Femur (tissue), 1 donor: ENCODE results near the gene PTGIS.
"Not testable (repeated sequence)": the region's sequence is repeated elsewhere in the genome, so short reads cannot be mapped to it uniquely, and the experiment has no call there.

ENCODE experiments used
- DNase-seq: peaks from one replicate; pipeline ENCODE4 v3.0.0-alpha.2; 2017

Gene PTGIS

DNA sequence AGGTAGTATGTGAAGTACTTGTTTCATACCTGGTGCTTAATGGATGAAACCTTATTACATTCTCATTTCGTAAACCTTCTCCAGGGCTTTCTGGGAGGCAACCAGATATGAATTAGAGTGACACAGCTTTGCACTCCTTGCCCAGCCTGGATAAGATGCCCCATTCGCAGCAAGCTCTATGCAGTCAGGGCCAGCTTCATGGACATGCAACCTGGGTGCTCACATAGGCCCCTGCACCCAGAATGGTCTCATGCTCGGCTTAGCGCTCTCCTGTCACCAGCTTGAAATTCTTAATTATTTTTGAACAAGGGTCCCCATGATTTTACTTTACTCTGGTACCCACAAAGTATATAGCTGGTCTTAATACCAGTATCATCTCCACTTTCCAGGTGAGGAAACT, 11.3 kb upstream of the PTGIS start:
- DNase-seq, result no peak

DNA sequence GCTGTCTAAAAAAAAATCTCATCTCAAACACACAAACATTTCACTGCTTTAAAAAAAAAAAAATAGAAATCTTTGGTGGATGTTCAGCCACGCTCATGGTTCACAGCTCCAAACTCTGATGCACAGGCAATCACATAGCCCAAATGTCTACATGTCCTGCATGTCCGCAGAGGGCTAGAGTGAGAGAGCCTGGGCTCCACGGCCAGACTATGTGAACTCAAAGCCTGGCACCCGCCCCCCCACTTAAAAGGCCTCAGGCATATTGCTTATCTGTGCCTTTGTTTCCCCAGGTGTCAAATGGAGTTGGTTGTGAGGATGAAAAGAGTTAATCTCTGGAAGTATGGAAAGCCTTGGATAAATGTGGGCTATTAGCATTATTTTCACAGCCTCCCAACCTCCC, 10.5 kb upstream of the PTGIS start:
- DNase-seq, result no peak

DNA sequence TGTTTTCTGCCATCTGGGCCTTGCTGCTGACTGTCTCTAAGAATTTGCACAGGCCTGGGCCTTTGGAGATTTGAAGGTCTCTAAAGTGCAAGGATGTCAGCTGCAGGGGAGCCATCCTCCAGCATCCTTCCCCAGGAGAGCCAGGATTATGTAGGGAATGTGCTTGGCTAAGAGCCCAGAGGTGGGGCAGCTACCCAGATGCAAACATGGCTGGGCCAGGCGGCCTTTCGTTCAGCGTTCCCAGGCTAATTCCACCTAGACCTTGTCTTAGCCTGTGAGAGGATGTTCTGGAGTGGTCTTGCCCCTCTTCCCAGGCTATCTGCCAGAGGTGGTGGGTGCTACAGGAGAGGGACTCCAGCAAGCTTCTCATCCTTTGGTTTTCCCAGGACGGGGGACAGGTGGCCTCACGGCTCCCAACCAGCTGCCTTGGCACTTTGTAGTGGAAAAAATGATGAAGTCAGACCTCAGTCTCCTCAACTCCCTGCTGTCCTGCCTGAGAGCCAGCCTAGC, 7.7 kb upstream of the PTGIS start:
- peak; percentile 83 for DNase-seq

DNA sequence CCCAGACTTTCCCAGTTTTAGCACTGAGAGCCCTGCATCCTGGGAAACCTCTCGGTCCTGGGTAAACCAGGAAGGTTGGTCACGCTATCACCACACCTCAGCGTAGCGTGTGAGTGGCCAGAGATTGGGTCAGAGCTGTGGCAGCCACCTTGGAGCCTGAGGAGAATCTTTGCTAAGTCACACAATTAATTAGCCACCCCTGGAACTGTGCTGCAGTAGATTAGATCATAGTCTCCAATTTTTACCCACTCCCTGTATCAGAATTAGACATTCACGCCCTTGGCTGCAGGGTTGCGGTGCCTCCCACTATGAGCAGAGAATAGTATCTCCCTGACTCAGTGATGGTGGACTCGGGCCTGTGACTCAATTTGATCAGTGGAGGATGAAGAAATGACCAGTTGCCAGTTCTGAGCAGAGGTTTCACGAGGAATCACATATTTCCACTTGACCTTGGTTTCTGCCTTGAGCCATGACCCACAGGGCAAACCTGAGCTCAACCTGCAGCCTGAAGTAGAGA, 6.0 kb upstream of the PTGIS start:
- peak; percentile 9 for DNase-seq

DNA sequence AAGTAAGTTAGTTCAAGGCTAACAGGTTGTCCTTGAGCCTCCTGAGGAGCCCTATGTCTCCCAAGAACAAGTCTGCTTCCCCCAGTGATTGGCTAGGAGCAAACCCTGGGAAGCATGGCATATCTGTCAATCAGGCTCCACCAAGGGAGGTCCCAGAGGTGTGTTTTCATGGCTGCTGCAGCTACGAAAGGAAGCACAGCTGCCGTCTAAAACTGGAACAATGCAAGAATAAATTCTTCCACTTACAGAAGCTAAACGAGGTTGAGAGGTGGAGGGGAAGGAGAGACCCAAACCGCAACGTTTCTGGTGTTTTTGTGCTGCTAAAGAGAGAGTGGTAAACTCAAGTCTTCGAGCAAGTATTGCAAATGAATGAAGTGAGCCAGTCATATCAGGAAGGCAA, 4.9 kb upstream of the PTGIS start:
- DNase-seq, result peak; percentile 26

DNA sequence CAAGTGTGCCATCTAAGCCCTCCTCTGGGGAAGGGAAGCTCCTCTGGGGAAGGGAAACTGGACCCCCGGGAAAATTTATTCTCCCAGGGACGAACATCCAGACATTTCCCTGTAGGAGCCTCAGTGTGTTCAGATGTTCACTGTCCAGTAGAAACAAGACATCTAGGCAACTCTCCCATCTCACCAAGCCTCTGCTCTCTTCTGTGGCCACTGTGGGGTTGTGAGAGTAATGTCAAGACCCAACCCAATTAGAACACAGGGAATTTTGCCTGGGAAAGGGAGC, 3.6 kb upstream of the PTGIS start:
- peak; percentile 6 for DNase-seq

DNA sequence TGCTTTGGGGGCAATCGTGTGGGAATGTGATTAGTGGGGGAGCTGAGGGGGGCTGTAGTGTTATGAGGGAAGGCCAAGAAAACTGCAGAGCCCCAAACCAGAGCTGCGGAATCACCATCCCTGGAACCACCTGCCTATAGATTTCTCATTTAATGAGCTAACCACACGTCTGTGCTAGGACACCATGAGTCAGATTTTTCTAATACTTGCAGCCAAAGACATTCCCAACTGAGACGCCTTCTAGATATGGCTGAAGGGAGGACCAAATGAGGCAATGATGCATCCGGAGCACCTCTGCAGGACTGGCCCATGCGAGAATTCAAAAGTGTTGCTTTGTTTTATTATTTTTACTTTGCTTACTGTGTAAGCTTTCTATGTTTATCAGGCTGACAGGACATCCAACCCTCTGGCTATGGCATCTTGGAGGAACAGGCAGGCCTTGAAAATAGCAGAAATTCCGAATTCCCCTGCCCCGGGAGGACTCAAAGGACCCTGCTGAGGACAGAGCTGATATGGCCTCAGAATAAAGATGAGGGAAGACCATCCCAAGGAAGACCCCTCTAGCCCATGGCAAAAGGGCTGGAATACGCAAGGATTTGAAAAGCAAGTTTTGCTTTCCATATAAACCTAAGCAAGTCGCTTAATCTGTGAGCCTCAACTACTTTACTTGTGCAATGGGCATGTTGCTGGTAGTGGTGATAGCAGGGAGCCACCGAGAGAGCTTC, 3.1 kb upstream of the PTGIS start:
- peak; percentile 19 for DNase-seq

DNA sequence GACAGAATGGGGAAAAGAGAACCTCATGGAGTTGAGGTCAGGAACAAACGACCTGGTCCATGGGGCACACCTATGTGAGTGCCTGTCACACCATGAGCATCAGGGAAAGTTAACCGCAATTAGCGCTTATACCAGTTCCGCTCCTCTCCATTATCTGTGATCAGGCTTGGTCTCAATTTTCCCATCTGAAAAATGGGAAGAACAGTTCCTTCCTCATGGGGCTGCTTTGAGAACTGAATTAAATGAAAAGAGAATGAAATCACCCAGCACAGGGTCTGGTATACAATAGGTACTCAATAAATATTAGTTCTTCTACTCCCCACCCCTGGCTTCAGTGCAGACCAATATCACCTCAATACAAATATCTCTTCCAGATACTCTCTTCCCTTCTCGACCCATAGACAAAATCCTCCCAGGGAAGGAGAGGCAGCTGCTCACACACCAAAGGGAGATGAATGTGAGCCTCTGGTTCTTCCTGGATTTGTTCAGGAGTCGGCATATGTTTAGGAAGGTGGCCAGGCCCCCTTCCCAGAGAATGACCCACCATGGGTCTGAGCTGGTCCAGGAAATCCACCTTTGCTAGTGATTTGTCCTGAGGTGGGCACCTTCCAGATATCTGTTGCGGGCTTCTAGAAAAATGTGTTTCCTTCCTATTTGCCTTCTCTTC, 2.4 kb upstream of the PTGIS start:
- DNase-seq, result no peak

DNA sequence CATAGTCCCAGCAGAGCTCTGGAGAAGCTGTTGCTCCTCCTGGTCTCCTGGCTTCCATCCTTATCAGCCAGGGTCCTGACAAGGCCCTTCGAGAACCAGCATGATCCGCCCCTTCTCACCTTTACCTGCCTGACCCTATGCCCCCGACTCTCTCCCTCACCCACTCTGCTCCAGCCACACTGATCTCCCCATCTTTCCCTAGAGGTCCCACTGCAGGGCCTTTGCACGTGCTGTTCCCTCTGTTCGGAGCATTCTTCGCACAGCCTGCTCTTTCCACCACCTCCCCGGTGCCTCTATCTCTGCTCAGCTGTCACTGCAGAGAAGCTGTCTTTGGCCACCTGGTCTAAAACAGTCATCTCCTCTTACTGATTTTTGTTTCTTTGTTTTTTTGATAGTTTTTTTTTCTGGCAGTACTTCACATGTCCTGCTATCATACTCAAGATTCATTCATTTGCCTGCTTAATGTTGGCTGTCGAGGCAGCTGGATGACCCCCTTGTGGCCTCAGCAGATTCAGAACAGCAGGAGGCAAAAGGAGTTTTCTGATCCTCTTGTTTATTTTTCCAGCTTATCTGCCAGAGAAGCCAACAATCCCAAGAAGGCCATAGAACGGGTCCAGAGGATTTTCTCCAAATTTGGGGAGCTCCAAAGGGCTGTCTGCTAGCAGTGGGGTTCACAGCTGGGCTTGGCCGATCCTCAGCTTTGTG, 1.6 kb upstream of the PTGIS start:
- peak; percentile 38 for DNase-seq

DNA sequence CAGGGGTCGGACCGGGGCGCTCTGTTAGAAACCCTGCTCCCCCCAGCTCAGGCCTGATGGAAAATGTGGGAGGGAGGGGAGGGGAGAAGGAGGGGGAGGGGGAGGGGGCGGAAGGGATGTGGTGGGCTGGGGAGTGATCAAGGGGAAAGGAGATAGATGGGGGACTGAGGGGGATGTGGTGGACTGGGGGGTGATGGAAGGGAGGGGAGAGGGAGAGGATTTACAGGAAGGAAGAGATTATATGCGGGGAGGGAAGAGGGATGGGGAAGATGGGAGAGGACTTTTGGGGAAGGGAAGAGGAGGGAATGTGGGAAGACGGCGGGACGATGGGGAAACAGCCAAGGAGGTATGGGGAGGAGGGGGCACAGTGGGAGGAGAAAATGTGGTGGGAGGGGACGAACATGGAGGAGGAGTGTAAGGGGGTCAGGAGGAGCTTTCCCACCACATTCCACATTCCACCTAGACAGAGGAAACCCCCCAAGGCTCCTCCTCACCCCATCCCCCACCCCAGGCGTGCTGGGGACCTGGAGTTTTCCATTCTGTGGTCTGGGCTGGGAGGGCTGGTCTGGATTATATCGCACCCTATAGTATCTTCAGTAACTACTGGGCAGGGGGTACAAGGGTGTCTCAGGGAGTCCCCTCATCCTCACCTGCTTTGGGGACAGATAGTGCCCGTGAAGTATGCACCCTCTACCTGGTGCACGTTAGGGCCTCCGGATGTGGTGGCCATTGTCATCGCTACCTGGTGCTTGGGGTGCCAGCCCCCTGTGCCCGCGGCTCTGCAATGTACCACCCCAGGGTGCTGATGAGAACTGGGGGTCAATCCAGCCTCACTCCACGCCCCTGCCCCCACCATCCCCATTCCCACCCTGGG, 578 bp upstream of the PTGIS start:
- DNase-seq, result peak; percentile 69

DNA sequence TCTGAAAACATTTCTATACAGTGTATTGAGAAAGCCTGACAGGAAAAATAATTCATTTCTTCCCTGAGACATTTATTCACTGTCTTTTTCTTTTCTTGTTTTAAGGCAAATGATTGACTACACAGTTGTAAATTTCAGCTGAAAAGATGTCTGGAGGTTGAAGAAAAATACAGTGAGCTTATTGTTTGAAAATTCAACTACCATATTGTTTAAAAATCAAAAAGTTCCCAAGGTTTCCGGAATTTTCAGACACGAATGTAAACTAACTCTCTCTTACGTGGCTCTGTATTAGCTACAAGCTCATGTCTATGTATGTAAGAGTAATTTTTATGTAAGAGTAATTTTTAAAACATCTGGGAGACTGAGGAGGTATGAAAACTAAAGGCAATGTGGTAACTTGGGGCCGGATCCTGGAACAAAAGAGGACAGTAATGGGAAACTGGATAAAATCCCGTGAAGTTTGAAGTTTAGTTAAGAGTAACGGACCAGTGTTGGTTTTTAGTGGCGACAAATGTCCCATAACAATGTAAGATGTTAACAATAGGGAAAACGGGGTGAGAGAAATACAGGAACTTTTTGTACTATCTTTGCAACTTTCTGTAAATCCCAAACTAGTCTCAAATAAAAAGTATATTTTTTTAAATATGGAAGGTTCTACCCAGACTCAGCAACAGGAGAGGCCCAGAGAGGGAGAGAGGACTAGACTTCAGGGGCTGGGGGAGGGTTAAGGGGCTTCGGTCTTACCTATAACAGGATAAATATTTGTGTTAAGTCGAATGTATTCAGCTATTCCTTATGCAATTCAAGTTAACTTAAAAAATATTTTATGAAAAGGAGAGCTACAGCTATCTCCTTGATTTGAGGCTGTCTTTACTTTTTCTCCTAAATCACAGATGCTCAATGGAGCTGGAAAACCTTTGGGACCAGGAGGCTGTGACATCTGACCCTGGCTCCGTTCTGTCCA, 1.3 kb downstream of the PTGIS start:
- peak; percentile 22 for DNase-seq

DNA sequence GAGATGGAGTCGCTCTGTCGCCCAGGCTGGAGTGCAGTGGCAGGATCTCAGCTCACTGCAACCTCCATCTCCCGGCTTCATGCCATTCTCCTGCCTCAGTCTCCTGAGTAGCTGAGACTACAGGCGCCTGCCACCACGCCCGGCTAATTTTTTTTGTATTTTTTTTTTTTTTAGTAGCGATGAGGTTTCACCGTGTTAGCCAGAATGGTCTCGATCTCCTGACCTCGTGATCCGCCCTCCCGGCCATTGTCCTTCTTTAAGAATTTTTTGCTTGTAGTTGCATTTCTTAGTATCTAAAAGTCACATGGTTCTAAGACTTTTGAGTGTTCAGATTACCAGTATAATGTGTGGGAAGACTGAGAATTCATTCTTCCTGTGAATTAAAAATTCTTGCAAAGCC, 2.9 kb downstream of the PTGIS start:
- not testable (repeated sequence) for DNase-seq

DNA sequence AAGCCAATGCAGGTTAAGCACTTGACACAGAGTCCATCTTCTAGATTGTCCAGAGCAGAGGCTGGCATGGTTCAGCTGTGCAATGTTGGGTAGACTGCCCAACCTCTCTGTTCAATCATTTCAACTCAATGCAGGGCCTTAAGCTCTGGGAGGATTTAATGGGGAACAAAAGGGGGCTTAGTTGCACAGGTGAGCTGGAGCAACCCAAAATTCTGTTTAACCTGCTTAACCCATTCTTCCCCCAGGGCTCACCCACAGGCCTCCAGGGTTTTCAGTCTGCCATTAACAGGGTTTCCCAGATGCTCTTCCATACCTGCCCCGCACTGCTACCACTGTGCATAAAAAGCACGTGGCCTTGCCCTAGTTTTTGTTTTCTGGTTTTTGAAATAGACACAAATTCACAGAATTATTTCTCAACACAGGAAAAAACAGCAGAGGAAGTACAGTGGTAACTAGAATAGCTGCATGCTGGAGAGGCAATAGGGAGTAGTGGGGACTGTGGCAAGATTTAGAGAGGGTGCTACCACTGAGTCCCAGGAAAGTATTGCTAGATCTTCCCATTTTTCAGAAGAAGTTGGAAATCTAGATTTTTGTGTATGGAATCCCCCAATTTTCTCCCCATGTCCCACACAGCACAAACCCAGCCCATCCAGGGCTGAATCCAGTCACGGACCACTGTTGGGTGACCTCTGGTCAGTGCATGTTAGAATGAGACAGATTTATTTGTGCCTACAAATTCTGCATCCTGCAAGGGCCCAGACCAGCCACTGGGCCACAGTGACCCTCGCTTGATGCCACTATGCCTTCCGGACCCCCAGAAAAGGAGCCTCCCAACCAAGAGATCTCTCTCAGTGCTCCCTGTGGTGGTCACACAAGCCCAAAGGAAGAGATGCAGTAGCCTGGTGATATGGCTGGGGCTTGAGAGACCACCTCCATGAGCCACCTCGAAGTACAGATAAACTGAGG, 4.6 kb downstream of the PTGIS start:
- peak; percentile 11 for DNase-seq

DNA sequence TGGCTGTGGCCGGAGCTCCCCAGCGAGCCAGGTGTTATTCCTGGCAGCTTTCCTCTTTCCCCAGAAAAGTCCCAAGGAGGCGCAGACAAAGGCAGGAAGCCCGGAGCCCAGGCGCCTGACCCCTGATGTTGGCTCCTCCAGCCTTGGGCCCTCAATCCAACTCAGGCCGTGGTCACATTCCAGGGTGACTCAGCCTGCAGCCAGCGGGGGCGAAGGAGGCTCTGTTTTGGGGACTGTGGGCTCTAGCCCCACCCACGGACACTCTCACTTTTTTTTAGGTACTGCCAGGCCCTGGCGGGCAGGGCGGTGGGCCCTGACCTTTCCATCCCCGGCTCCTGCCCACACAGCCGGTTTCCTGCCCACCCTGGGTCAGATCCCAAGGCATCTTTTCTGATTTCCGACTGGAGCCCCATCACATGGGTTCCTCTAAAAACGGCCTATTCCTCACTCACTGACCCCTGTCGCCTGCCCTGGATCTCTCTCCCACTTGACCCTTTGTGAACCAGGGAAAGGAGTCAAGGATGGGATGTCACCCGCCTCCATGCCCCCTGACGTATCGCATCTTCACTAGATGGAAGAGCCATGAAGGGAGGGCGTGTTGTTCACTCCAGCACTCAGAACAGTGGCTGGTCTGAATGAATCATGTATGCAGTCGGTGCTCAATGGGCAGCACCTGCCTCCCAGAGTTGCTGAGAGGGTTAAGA, 5.5 kb downstream of the PTGIS start:
- DNase-seq, result peak; percentile 86

DNA sequence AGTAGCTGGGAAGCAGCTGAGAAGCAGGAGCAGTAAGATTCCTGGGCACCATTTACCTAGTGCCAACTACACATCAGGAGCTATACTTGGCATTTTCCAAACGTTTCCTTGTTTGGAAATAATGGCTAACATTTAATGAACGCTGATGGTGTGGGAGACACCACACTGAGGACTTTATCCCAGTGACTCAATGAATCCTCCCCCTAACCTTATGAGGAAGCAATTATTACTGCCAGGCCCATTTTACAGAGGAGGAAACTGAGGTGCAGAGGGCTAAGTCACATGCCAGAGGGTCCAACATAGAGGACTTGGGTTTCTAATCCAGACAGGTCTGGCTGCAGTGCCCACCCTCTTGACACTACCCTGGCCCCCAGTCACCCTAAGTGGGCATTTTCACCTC, 6.1 kb downstream of the PTGIS start:
- no peak for DNase-seq

DNA sequence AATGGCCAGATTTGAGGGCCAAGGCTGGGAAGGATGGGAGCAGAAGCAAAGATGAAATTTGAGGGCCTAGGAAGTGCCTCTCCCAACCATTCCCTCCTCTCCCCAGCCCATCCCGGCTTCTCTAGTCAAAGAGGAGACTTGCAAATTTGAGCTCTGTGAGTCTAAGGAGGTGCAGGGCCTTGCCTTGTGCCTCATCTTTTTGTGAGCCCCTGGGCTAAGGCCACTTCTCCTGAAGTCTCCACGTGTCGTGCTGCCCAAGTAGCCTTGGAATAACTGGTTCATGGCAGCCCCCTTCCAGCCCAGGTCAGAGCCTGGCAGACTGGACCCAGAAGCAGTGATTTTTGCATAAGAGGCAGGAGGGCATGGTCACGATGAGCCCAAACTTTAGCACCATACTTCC, 6.7 kb downstream of the PTGIS start:
- peak; percentile 13 for DNase-seq

DNA sequence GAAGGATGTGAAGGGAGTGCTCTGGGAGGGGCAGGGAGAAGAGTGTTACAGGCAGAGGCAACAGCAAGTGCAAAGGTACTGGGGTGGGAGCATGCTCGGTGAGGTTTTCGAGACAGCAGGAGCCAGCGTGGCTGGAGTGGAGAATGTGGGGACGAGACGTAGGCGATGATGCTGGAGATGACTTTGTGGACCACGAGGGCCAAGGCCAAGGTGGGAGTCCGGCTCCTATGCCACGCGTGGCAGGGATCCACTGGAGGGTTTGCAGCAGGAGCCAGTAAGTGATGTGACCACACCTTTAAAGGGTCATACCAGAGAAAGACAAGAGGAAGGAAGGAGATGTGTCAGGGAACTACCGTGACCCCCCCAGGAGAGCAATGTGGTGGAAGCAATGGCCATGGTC, 7.3 kb downstream of the PTGIS start:
- no peak for DNase-seq

DNA sequence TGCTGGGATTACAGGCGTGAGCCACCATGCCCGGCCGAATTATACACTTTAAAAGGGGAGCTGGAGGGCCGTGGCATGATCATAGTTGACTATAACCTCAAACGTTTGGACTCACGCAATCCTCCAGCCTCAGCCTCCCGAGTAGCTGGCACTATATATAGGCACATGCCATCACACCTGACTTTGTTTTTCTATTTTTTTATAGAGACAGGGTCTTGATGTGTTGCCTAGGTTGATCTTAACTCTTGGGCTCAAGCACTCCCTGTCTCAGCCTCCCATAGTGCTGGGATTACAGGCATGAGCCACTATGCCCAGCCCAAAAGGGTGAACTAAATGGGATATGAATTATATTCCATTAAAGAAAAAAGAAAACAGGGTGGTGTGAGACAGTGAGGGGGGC, 7.8 kb downstream of the PTGIS start:
- no peak for DNase-seq

DNA sequence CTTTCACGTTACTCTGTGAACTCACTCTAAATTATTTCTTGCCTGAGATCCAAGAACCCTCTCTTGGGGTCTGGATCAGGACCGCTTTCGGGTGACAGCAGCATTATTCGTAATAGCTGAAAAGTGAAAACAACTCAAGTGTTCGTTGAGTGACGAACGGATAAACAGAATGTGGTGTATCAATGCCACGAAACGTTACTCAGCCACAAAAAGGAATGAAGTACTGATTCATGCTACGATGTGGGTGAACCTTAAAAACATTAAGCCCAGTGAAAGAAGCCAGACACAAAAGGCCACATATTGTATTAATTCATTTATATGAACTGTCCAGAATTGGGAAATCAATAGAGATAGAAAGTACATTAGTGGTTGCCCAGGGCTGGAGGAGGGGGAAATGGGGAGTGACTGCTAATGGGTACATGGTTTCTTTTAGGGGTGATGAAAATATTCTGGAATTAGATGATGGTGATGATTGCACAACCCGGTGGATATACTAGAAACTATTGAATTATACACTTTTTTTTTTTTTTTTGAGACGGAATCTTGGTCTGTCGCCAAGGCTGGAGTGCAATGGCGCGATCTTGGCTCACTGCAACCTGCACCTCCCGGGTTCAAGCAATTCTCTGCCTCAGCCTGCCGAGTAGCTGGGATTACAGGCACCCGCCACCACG, 8.4 kb downstream of the PTGIS start:
- no peak for DNase-seq
